ENCODE results near the gene RCVRN.

Gene RCVRN

GRCh38 chr17:9905078-9905415, at the start of gene RCVRN:
TSS of gene RCVRN (minus strand) at chr17:9905271. CDS start at chr17:9905180, 91 bp downstream.
- DNase-seq = no peak

DNA sequence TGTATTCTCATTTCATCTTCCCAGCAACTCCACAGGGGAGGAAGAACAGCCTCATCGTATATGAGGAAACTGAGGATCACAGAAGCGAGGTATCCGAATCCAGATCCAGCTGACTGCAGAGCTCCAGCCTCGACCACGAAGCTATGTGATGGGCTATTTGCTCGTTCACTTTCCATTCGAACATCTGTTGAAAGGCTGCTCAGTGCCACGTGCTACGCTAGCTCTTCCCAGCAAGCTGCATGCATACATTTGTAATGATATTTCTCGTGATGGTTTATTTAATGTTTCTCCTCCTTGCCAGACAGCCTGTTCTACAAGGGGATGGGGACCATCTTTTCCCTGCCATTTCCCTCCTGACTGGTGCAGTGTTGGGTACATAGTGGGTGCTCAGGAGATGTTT, 48.4 kb upstream of the RCVRN start:
- no peak for DNase-seq

- no peak for DNase-seq
These were observed 46.7 kb upstream of the RCVRN start for GRCh38 chr17:9951803-9952202.

GRCh38 chr17:9948928-9949327, 43.9 kb upstream of the RCVRN start:
- no peak for DNase-seq

- no peak for DNase-seq
These were observed 39.6 kb upstream of the RCVRN start for GRCh38 chr17:9944704-9945103.

- no peak for DNase-seq
These were observed 38.3 kb upstream of the RCVRN start for GRCh38 chr17:9943343-9943742.

GRCh38 chr17:9942885-9943284, 37.8 kb upstream of the RCVRN start:
- no peak for DNase-seq

GRCh38 chr17:9941305-9941704, 36.2 kb upstream of the RCVRN start:
- no peak for DNase-seq

GRCh38 chr17:9940841-9941240, 35.8 kb upstream of the RCVRN start:
- DNase-seq = no peak

DNA sequence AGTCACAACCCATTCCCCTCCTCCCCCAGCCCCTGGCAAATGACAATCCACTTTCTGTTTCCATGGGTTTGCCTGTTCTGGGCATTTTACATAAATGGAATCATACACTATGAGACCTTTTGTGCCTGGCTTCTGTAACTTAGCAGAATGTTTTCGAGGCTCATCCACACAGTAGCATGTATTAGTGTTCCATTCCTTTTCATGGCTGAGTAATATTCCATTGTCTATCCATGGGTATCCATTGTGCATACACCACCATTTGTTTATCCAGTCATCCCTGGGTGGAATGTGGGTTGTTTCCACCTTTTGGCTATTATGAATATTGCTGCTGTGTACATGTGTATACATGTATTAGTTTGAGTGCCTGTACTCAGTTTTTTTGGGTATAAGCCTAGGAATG, 33.7 kb upstream of the RCVRN start:
- no peak for DNase-seq

DNA sequence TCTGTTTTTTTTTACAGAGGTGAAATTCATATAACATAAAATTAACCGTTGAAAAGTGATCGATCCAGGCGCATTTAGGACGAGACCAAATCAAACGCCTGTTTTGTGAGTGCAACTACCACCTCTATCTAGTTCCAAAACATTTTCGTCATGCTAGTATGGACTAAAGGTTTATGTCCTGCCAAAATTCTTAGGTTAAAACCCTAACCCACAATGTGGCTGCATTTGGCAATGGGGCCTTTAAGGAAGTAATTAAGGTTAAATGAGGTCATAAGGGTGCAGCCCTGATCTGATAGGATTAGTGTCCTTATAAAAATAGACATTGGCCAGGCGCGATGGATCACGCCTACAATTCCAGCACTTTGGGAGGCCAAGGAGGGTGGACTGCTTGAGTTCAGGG, 32.8 kb upstream of the RCVRN start:
- no peak for DNase-seq

DNA sequence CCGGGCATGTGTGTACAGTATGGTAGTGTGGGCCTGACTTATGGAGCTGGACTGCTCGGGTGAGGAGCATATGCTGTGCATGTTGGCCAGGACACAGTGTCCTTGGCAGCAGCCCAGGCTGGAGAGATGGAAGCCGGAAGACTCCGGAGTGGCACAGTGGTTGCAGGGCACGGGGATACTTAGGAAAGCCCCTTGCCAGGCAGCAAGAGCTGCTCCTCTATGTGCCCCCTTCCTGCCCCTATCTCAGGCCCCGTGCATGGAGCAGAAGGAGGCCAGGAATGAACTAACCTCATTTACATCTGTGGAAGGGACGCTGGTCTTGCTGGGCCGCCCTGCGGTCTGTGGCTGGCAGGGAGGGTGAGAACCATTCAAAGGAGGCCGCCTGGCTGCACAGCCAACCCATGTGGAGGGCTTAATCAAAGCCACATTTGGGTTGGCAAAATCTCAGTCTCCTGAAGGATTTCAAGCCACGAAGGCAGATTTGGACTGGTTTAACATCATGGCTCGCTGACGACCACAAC, 32.2 kb upstream of the RCVRN start:
- DNase-seq = no peak

DNA sequence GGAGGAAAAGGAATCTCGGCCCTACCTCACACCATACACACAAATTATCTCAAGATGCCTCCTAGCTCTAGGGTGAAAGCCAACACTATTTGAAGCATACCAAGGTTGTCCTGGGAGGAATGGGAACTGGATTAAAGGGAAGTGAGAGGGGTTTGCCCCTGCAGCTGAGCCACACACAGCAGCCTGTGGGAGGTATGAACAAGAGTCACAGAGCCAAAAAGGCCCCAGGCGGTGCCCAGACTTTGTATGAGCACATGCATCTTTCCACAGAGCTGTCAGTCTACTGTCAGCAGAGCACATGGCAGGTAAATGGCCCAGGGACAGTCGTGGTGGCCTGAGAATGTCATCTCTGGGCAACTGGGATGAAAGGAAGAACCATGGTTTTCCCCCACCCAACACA, 31.0 kb upstream of the RCVRN start:
- no peak for DNase-seq

DNA sequence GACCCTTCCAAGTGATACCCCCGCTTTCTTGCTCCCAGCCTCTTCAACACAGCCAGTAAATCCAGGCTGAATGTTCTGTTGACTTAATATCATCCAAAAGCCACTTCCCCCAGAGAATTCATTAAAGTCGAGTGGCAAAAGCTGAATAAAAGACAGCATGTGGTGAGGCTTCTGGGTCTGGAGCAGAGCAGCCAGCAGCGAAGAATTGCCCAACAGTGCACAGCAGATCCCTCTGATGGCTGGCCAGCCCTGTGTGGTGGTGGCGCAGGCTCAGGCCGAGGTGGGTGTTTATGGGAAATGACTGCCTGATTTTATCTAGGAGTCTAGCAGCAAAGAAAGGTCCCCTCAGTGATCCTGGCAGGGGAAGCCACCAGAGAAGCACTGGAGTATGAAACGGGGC, 30.3 kb upstream of the RCVRN start:
- no peak for DNase-seq

DNA sequence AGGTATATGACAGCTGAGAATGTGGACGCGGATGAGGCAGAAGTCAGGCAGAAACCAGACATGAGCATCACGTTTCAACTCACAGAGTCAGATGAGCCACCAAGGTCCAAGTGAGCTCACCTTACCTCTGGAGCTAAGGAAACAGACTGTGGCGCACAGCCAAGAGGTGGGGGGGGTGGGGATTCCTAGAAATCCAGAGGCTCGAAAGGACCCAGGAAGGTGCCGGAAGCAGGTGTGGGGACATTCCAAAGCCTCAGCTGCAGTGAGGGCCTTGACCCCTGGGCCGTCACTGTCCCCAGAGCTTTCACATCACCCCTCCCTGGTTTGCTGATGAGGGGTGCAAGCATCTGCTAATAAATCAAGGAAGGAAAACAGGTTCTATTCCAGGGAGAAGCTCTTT, 29.3 kb upstream of the RCVRN start:
- DNase-seq = no peak

DNA sequence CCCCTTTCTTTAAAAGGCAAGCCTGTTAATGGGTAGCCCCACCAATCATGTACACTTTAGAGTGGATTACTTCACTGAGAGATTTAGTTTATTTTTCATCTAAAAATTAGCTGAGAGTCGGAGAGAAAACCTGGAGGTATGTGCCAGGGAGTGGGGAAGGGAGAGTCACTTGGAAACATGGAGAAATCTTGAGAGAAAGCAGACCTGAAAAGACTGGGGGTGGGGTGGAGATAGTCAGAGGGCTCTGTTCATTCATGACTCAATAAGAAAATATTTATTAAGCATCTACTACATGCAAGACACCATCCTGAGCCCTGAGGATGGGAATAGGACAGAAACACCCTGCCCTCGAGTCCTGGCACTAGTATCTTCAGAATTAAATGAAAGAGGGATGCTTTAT, 27.4 kb upstream of the RCVRN start:
- no peak for DNase-seq

GRCh38 chr17:9931144-9931741, 26.2 kb upstream of the RCVRN start:
- no peak for DNase-seq

DNA sequence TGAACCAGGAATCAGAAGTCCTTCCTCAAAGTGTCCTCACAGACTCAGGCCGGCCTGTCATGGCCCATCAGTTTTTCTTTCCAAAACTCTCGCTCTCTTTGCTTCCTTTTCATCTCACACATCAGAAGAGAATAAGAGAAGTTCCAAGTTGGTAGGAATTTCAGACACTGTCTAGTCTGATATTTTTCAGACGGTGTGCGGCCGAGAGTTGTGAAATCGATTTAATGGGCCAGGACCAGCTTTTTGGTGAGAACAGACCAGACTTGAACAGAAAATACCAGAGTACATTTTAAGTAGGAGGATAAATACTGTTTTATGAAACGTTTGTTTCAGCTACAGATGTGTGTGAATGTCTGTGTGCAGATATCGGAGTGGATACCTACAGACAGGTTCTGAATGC, 24.8 kb upstream of the RCVRN start:
- DNase-seq = no peak

GRCh38 chr17:9928601-9929333, 23.7 kb upstream of the RCVRN start:
- no peak for DNase-seq

DNA sequence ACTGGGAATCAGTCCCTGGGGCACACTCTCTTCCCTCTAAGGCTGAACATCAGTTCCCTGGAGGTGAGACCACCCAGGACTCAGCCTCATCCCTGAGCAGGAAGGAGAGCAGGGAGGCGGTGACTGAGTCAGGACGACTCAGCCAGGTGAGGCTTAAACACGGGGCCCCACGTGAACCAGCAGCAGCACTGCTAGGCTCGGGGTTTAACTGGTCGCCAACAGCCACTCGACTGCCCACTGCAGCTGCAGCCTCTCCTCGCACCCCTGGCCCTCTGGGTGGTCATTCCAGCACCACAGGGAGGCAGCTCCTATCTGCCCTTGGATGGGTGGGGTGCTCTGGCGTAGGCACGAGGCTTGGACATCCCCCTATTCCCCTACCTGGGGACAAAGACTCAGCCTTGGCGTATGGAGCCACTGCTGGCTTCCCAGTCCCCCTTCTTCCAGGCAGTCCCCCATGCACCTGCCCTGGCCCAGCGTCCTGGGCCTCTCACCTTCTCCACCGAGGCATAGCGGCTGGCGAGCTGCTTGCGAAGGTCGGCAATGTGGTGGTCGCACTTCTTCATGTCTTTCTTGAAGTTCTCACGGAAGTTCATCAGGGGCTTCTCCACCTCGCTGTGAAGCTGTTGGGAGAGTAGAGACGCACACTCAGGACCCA, 21.2 kb upstream of the RCVRN start:
- no peak for DNase-seq

DNA sequence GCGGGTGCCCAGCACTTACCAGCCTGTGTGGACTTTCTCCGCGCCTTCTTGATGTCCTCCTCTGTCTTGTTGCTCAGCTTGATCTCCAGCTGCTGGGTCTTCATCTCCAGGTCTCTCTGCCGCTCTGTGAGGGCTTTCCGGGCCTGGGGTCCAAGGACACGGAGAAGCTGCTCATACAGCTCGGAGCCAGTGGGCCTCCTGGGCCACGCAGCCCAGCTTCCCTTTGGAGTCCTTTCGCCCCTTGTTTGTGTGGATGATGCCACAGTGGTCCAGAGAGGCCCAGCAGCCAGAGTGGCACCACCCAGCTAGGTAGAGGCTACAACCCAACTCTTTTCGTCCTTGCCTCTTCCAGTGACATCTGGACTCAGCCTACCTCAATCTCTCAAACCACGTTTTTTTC, 20.4 kb upstream of the RCVRN start:
- DNase-seq = no peak

DNA sequence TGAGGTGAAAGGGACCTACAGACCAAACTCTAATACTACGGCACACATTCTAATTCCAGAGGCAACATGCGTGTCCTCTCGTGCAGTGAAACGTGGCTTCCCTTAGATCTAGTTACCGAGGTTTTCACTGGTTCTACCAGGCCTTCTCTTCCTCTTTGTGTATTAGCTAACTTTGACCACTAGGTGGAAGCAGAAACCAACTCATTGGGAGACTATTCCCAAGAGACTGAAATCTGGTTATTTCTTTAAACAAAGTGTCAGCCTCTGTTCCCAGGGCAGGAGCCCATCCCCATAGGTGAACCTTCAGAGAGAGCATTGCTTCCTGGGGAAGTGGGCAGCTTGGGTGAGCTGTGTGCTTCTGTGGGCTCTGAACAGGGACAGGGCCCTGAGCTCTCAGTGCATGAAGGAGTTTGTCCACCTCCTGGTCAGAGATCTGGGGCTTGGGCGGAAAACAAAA, 19.7 kb upstream of the RCVRN start:
- DNase-seq = no peak

DNA sequence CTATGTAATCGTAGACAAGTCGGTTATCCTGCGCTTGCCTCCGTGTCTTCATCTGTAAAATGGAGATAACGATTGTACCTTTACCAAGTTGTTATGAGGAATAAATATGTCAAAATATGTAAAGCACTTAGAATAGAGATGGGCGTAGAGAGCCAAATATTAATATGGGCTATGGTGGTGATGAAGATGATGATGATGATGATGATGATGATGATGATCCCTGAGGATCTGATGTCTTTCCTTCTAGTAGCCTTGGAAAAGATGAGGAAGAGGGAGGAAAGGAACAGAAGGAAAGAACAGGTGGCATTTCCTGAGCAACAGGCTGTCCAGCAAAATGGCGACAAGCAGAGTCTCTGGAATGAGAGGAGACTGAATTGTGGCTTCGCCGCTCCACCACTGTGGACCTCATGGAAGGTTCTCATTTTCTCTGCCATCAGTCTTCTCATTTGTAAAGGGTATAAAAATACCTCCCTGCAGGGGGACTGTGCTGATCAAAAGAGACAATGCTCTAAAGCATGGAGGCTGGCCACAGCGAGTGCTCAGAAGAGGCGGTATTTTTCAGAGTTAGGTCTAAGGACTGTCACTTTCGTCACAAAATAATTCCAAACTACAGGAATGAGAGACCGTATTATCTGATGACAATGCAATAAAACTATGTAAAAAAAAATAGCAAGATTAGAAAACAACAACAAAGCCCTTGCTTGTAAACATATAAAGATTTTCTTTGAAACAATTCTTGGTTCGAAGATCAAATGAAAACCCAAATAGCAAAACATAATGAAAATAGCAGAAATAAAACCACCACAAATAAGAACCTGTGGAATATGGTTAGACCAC, 17.2 kb upstream of the RCVRN start:
- DNase-seq = no peak

Measured in cortex of kidney (tissue), 1 donor.